Right lung (tissue), 10 donors: Measurements from ENCODE around the gene ELMOD3. TPM values are rescaled to one million over a fixed set of nuclear protein-coding genes. Genes with fewer than 3 reads are reported as not detected.
"Not testable (repeated sequence)": the region's sequence is repeated elsewhere in the genome, so short reads cannot be mapped to it uniquely, and the experiment has no call there.

Source experiments
- DNase-seq, 2 donors: peaks; one replicate each; pipeline ENCODE4 v3.0.0-alpha.2; 2013
- long read RNA-seq, 8 donors: transcript quantifications; one replicate each; lab custom pipeline, GENCODE V29; 2026
- polyA plus RNA-seq, 5 donors: library from polyadenylated mRNA; unstranded; fragments of 120-200 nt; gene quantifications; one replicate each; pipeline versions ENCODE4 v1.2.1 to v1.2.3, GENCODE V29; 2013; ENCODE audit warnings: inconsistent platforms in 1 of 5, low replicate concordance in 1 of 5; ENCODE audit not compliant: insufficient read length in 5 of 5, insufficient read depth in 1 of 5

The ELMOD3 gene
- polyA plus RNA-seq = 10 to 100 TPM; 30.3 to 39.1 (median 33.3) TPM
- long read RNA-seq, donor 1, partial matches to known transcripts = 75 of 143 reads
- long read RNA-seq, donor 1, other reads (novel, unspliced or antisense) = 66 of 143 reads
- long read RNA-seq, donor 2 = 0 reads
- long read RNA-seq, donor 3, partial matches to known transcripts = 0 of 1 reads
- long read RNA-seq, donor 3, other reads (novel, unspliced or antisense) = 0 of 1 reads
- long read RNA-seq, donor 4, partial matches to known transcripts = 0 of 1 reads
- long read RNA-seq, donor 4, other reads (novel, unspliced or antisense) = 0 of 1 reads
- long read RNA-seq, donor 5, partial matches to known transcripts = 0 of 4 reads
- long read RNA-seq, donor 5, other reads (novel, unspliced or antisense) = 0 of 4 reads
- long read RNA-seq, donor 6 = 0 reads
- long read RNA-seq, donor 7, partial matches to known transcripts = 0 of 1 reads
- long read RNA-seq, donor 7, other reads (novel, unspliced or antisense) = 0 of 1 reads
- long read RNA-seq, donor 8 = 0 reads

GRCh38 chr2:85354286-85355072 lies at the start of gene ELMOD3, which contains the start of gene RETSAT:
TSS of gene ELMOD3 (plus strand) at chr2:85354769. CDS start at chr2:85357199, 2,430 bp downstream.
TSS of gene RETSAT (minus strand) at chr2:85354528. CDS start at chr2:85354507, 21 bp downstream.
- peak; percentile 96 to 98 for DNase-seq

DNA sequence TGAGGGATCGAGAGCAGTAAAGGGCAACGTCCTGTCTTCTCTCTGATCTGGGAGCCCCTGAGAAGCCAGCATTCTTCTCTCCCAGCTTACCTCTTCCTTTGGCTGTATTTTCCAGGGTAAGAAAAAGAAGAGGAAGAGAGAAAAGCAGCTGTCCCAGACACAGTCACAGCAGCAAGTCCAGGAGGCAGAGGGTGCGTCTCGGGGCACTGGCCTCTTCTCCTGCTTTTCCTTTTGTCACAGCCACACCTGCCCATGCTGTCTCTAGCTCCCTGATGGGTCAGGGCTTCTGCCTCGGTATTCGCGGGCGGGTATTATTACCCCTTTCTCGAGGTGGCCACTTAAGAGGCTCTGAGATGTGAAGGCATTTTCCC lies 47.1 kb upstream of the ELMOD3 start:
- DNase-seq = no peak

GRCh38 chr2:85308201-85308600 lies 46.4 kb upstream of the ELMOD3 start:
- DNase-seq = no peak

DNA sequence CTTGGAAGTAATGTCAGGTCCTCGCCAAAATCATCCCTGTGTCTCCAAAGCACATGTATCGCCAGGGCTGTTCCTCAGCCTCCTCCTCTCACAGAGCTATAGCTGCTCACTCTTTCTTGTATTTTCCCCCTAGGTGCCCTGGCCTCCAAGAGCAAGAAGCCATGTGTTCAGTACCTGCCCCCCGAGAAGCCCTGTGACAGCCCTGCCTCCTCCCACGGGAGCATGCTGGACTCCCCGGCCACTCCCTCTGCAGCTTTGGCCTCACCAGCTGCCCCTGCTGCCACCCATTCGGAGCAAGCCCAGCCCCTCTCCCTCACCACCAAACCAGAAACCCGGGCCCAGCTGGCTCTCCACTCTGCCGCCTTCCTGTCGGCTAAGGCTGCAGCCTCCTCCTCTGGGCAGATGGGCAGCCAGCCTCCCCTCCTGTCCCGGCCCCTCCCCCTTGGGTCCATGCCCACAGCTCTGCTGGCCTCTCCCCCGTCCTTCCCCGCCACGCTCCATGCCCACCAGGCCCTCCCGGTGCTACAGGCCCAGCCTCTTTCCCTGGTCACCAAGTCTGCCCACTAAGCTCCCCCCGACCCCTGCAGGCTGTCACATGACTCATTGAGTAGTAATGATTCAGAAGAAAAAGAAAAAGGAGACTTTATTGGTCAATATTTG lies 45.5 kb upstream of the ELMOD3 start:
- DNase-seq = no peak

GRCh38 chr2:85309699-85310321 lies 44.8 kb upstream of the ELMOD3 start:
- no peak for DNase-seq

- DNase-seq = no peak
These were observed 44.2 kb upstream of the ELMOD3 start for GRCh38 chr2:85310330-85310729.

DNA sequence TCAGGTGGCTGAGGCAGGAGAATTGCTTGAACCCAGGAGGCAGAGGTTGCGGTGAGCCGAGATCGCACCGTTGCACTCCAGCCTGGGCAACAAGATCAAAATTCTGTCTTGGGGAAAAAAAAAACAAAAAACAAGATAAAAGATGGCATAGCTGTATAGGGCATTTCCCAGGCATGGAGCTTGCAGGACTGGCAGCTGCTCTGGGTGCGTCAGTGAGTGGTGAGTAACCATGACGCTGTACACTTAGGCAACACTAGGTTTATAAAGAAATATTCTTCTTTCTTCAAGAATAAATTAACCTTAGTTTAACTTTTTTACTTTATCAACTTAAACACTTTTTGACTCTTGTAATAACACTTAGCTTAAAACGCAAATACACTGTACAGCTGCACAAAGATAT lies 42.2 kb upstream of the ELMOD3 start:
- no peak for DNase-seq

GRCh38 chr2:85314884-85315242 lies 39.7 kb upstream of the ELMOD3 start:
- DNase-seq = no peak

DNA sequence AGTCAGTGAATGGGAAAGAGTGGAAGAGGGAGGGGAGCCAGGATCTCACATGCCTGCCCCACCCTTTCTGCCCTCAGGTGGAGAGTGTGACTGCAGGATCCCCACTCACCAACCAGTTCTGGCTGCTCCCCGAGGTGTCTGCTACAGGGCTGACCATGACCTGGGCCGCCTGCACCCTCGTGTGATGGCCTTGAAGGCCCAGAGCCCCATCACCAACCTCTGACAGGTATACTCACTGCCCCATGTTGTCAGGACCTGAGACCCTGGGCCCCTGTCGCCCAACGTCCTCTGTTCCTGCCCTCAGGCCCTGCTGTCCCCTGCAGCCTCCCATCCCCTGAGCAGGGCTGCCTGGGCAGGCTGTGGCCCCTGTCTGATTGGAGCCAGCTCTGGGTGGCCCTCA lies 38.6 kb upstream of the ELMOD3 start:
- DNase-seq = not testable (repeated sequence)

- DNase-seq = no peak
These were observed 36.1 kb upstream of the ELMOD3 start for GRCh38 chr2:85318222-85319074.

- DNase-seq = no peak
These were observed 34.8 kb upstream of the ELMOD3 start for GRCh38 chr2:85319796-85320195.

DNA sequence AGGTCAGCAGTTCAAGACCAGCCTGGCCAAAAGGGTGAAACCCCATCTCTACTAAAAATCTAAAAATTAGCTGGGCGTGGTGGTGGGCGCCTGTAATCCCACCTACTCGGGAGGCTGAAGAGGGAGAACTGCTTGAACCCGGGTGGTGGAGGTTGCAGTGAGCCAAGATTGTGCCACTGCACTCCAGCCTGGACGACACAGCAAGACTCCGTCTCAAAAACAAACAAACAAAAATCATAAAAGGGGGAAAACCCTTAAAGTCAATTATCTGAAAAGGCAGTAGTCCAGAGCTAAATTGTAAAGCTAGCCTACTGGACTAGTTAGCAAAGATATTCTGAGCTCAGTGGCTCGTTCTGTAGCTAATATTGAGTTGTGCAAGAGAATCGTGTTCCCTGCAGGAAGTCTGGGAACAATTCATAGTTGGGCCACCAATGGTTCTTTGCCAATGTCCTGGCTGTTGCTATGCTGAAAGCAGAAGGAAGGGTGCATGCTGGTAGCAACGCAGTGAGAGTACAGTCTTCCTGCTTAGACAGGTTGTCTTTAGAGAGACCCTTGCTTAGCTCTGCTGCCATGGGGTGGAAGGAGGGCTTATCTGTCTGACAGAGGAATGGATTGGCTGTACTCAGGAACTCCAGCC lies 31.1 kb upstream of the ELMOD3 start:
- no peak for DNase-seq

DNA sequence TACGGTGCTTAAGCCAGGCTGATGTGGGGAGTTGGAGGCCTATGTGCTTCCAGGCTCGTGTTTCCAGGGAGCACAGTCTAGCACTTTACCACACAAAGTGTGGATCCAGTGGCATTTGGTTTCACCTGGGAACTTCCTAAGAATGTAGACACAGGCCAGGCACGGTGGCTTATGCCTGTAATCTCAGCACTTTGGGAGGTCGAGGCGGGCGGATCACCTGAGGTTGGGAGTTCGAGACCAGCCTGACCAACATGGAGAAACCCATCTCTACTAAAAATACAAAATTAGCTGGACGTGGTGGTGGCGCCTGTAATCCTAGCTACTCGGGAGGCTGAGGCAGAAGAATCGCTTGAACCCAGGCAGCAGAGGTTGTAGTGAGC lies 30.6 kb upstream of the ELMOD3 start:
- not testable (repeated sequence) for DNase-seq

DNA sequence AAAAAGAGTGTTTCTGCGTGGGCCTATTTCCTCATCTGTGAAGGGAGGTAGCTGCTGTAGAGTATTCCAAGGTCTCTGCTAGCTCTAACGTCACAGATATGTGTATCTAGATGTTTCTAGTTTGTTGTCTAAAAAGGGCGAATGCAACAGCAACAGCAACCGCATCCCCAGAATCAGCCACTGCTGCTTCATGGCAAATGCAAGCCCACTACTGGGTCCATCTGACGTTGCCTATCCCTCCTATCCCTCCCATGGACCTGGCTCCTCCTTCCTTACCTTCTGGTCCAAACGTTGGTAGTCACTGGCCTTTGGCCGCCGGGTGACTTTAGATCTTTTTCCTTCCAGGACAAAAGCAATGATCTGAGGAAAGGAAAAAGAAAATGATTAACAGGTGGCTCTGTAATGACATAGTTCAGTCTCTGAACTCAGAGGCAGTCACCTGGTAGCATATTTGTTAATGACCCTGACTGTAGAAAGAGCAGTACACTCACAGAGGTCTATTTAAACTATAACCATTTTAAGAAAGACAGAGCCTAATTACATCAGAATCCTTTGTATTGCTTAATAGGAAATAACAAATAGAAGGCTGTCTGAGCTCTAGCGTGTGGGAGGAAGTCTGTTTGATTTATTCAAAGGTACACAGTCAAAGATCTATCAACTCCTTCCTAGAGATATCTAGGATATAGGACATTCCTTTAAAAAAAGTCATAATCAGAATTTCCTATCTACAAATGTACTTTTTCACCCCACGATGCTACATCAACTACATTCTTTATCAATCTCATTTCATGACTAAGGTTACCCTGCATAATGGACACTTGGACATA lies 29.7 kb upstream of the ELMOD3 start:
- no peak for DNase-seq

DNA sequence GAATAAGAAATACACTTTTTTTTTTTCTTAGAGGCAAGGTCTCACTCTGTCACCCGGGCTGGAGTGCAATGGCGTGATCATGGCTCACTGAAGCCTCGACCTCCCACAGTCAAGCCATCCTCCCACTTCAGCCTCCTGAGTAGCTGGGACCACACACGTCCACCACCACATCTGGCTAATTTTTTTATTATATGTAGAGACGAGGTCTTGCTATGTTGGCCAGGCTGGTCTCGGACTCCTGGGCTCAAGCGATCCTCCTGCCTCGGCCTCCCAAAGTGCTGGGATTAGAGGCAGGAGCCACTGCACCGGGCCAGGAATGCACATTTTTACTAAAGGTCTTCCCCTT lies 29.1 kb upstream of the ELMOD3 start:
- no peak for DNase-seq

DNA sequence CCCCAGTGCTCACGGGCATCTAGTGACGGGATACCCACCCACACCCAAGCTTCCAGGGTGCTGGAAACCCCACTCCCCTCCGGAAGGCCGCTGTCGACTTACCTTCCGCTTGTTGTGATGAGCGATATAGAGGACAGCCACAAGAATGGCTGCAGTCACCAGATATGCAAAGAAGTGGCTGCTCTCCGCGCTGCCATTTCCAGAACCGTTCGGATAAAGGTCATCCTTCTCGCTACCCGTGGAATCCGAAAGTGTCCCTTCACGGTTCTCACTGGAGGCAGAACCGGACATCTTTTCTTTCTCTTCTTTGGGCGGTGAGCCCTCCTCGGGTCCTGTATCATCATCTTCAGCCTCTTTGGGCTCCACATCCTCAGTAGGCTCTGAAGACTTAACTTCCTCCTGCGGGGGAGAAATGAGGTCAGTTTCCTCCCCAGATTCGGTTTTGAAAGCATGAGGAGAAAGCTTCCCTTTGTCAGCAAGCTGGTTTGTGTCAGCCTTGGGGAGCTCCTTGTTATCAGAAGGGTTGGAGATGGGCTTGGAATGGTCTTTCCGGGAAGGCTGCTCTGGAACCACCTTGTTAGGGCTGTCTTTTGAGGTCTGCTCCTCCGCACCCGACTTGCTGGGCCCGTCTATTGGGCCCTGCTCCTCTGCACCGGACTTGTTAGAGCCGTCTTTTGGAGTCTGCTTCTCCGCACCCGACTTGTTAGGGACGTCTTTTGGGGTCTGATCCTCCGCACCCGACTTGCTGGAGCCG lies 28.0 kb upstream of the ELMOD3 start:
- no peak for DNase-seq

DNA sequence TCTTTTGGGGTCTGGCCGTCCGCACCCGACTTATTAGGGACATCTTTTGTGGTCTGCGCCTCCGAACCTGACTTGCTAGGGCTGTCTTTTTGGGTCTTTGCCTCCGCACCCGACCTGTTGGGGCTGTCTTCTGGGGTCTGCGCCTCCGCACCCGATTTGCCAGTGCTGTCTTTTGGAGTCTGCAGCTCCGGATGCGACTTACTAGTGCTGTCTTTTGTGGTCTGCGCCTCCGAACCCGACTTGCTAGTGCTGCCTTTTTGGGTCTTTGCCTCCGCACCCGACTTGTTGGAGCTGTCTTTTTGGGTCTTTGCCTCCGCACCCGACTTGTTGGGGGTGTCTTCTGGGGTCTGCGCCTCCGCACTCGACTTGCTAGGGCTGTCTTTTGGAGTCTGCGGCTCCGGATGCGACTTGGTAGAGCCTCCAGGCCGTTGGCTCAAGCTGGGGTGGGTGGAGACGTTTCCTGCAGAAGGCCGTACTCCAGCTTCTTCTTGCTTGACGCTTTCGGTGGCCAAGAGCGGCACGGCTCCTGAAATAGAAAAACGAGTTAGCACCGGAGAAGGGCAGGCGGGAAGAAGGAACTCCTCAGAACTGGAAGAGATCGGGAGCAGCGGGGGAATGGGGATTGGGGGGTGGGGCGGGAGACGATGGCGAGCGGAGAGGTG lies 27.3 kb upstream of the ELMOD3 start:
- peak; percentile 35 to 36 for DNase-seq
